IMR-90 (cell line): ENCODE measurements around the gene NUP205. TPM values are rescaled to one million over a fixed set of nuclear protein-coding genes. Genes with fewer than 3 reads are reported as not detected.

Experiments used
- ATAC-seq: fragments of 200-7000 bp; cut with Tn5 transposase; 2 replicates; pipeline ENCODE4 v1.9.1; 2020; ENCODE audit warnings: low read depth, mild to moderate bottlenecking, moderate library complexity
- BruUV-seq: library from RNA; stranded (reverse); fragments of 400-500 nt; replicated peaks from 2 replicates; lab custom pipeline; 2021; lab: Mats Ljungman, UMichigan
- CTCF ChIA-PET: fragments of 300-600 bp; formaldehyde crosslinking; extraction: SDS; loops from one replicate; lab custom pipeline; 2021; ENCODE audit warnings: antibody characterized with exemption; lab: Yijun Ruan, JAX
- POLR2A ChIA-PET: fragments of 300-600 bp; sonication (Branson Sonifier 250); formaldehyde crosslinking; loops from one replicate; lab custom pipeline; 2022; ENCODE audit warnings: antibody characterized with exemption; ENCODE audit not compliant: unreplicated experiment; lab: Charles Lee
- DNase-seq: peaks from one replicate; pipeline ENCODE4 v3.0.0; 2013
- H2AFZ ChIP-seq: replicated peaks from 2 replicates; pipeline ENCODE3; 2013; ENCODE audit warnings: low read length, mild to moderate bottlenecking; ENCODE audit not compliant: poor library complexity
- H2AK5ac ChIP-seq: 2 replicates; pipeline ENCODE4 v1.6.1; 2013; ENCODE audit warnings: low read depth, low read length, inconsistent platforms
- H2AK9ac ChIP-seq: replicated peaks from 2 replicates; pipeline ENCODE3; 2013; ENCODE audit warnings: mild to moderate bottlenecking, low read depth, low read length, moderate library complexity; ENCODE audit not compliant: poor library complexity
- H2BK120ac ChIP-seq: 2 replicates; pipeline ENCODE4 v1.6.1; 2013; ENCODE audit warnings: low read depth, low read length, inconsistent platforms
- H2BK15ac ChIP-seq: 3 replicates; pipeline ENCODE4 v1.6.1; 2013; ENCODE audit warnings: low read depth, low read length, inconsistent platforms
- H2BK20ac ChIP-seq: 2 replicates; pipeline ENCODE4 v1.6.1; 2013; ENCODE audit warnings: low read depth, mild to moderate bottlenecking, inconsistent platforms, low read length, moderate library complexity
- H2BK5ac ChIP-seq: 2 replicates; pipeline ENCODE4 v1.6.1; 2013; ENCODE audit warnings: mild to moderate bottlenecking, low read depth, low read length, inconsistent platforms; ENCODE audit not compliant: poor library complexity, severe bottlenecking
- H3K14ac ChIP-seq: replicated peaks from 2 replicates; pipeline ENCODE4 v1.6.1; 2013; ENCODE audit warnings: low read depth, low read length, inconsistent platforms
- H3K18ac ChIP-seq: 2 replicates; pipeline ENCODE4 v1.6.1; 2013; ENCODE audit warnings: low read depth, low read length, control low read depth
- H3K23ac ChIP-seq: 2 replicates; pipeline ENCODE4 v1.6.1; 2013; ENCODE audit warnings: low read depth, low read length, inconsistent platforms
- H3K27ac ChIP-seq: 2 replicates; pipeline ENCODE4 v1.5.1; 2013; ENCODE audit warnings: mild to moderate bottlenecking, control low read depth, low read length; ENCODE audit not compliant: insufficient read depth
- H3K27me3 ChIP-seq: 2 replicates; pipeline ENCODE4 v1.6.1; 2013; ENCODE audit warnings: low read length; ENCODE audit not compliant: control insufficient read depth, insufficient read depth
- H3K36me3 ChIP-seq: 2 replicates; pipeline ENCODE4 v1.6.1; 2013; ENCODE audit warnings: low read length, mixed read lengths; ENCODE audit not compliant: control insufficient read depth, insufficient read depth
- H3K4ac ChIP-seq: 2 replicates; pipeline ENCODE4 v1.6.1; 2013; ENCODE audit warnings: low read depth, low read length, inconsistent platforms
- H3K4me1 ChIP-seq: 2 replicates; pipeline ENCODE4 v1.6.1; 2013; ENCODE audit warnings: low read length, mixed read lengths; ENCODE audit not compliant: control insufficient read depth, insufficient read depth
- H3K4me2 ChIP-seq: 2 replicates; pipeline ENCODE4 v1.6.1; 2013; ENCODE audit warnings: low read depth, mild to moderate bottlenecking, control low read depth, low read length, moderate library complexity
- H3K4me3 ChIP-seq: 2 replicates; pipeline ENCODE4 v1.5.1; 2013; ENCODE audit warnings: low read depth, mild to moderate bottlenecking, control low read depth, low read length, moderate library complexity; ENCODE audit not compliant: insufficient read depth
- H3K56ac ChIP-seq: 2 replicates; pipeline ENCODE4 v1.6.1; 2013; ENCODE audit warnings: low read length, inconsistent platforms; ENCODE audit not compliant: insufficient read depth; ENCODE audit errors: extremely low read depth
- H3K79me1 ChIP-seq, 2 experiments: 2 replicates each; pipeline ENCODE4 v1.6.1; 2013; ENCODE audit warnings: low read length in 2 of 2, inconsistent platforms in 1 of 2, low read depth in 1 of 2
- H3K9ac ChIP-seq: 2 replicates; pipeline ENCODE4 v1.6.1; 2013; ENCODE audit warnings: low read depth, low read length, control low read depth
- H3K9me1 ChIP-seq: 2 replicates; pipeline ENCODE4 v1.6.1; 2013; ENCODE audit warnings: low read length, inconsistent platforms; ENCODE audit not compliant: insufficient read depth
- H3K9me3 ChIP-seq: 2 replicates; pipeline ENCODE4 v1.6.1; 2013; ENCODE audit warnings: low read length; ENCODE audit not compliant: control insufficient read depth, insufficient read depth
- H4K20me1 ChIP-seq: 2 replicates; pipeline ENCODE4 v1.6.1; 2013; ENCODE audit warnings: low read length, inconsistent platforms; ENCODE audit not compliant: insufficient read depth
- H4K5ac ChIP-seq: 2 replicates; pipeline ENCODE4 v1.6.1; 2013; ENCODE audit warnings: mild to moderate bottlenecking, low read depth, low read length, control low read depth
- H4K8ac ChIP-seq, 2 experiments: 2 replicates each; pipeline ENCODE4 v1.6.1; 2013; ENCODE audit warnings: low read depth in 2 of 2, low read length in 2 of 2, control low read depth in 1 of 2, inconsistent platforms in 1 of 2
- H4K91ac ChIP-seq: 2 replicates; pipeline ENCODE4 v1.6.1; 2013; ENCODE audit warnings: low read depth, low read length, inconsistent platforms; ENCODE audit not compliant: insufficient read depth
- CTCF ChIP-seq: conservative IDR thresholded peaks from 2 replicates; pipeline ENCODE4 v1.5.1; 2012; ENCODE audit warnings: mild to moderate bottlenecking, low read depth, low read length, improper control_type of control experiment
- ELK1 ChIP-seq: fragments of 150-350 bp; IDR thresholded peaks from 2 replicates; pipeline ENCODE4 v1.6.1; 2016; ENCODE audit warnings: low read depth, mild to moderate bottlenecking, low read length, moderate library complexity, borderline replicate concordance
- MAZ ChIP-seq: IDR thresholded peaks from 2 replicates; pipeline ENCODE4 v1.6.1; 2012; ENCODE audit warnings: low read depth, mild to moderate bottlenecking, low read length, improper control_type of control experiment, moderate library complexity, borderline replicate concordance
- POLR2A ChIP-seq: IDR thresholded peaks from 2 replicates; pipeline ENCODE4 v1.6.1; 2012; ENCODE audit warnings: mild to moderate bottlenecking, low read depth, low read length
- RAD21 ChIP-seq: IDR thresholded peaks from 2 replicates; pipeline ENCODE4 v1.6.1; 2012; ENCODE audit warnings: low read length, improper control_type of control experiment
- WGBS, 2 experiments: methylation state at CpG; one replicate each; pipeline versions ENCODE4 v1.1.5 to v1.1.7; 2013; ENCODE audit warnings: missing lambda C conversion rate in 2 of 2; ENCODE audit not compliant: insufficient read length in 1 of 2; ENCODE audit errors: extremely low coverage in 2 of 2; 5-methylcytosine and 5-hydroxymethylcytosine counted together
- dilution Hi-C: fragments of 300-500 bp; cut with HindIII; formaldehyde crosslinking; loops from one replicate; pipeline ENCODE4 v1.14.3; 2018; ENCODE audit warnings: low sequenced_read_pairs; ENCODE audit not compliant: unreplicated experiment
- in situ Hi-C: fragments of 300-500 bp; cut with MboI; formaldehyde crosslinking; loops from 3 replicates; pipeline ENCODE4 v1.14.3; 2019; ENCODE audit warnings: low sequenced_read_pairs, inconsistent platforms, mixed read lengths
- intact Hi-C: fragments of 100-400 bp; cut with micrococcal nuclease; formaldehyde crosslinking; loops from 2 replicates; pipeline ENCODE4 v1.10.0; 2022
- polyA plus RNA-seq, 3 experiments: library from polyadenylated mRNA; depleted of rRNA; stranded (reverse); fragments of >200 nt; gene quantifications; 2 replicates each; pipeline ENCODE4 v1.2.3, GENCODE V29; 2012; ENCODE audit warnings: low replicate concordance in 1 of 3
- total RNA-seq: library from RNA; depleted of rRNA; stranded (reverse); fragments of >200 nt; gene quantifications from 2 replicates; pipeline ENCODE4 v1.2.3, GENCODE V29; 2012

Gene NUP205
- total and polyA plus RNA-seq, 2 of the 4 experiments (the other 2 are of a cell fraction), result 29.5 to 84.6 TPM

GRCh38 chr7:135560631-135561030, 2.9 kb downstream of the NUP205 start:
- Histone ChIP-seq H2AK5ac (no peak overlapping the region), H2BK120ac (no peak overlapping the region), H3K23ac (no peak overlapping the region), H4K91ac (no peak overlapping the region), H3K27me3 (no peaks in the 10 kb centered on the region), H2BK20ac (no peak overlapping the region), H3K9ac (no peak overlapping the region), H3K4ac (no peak overlapping the region), H4K8ac (no peak overlapping the region), H3K14ac (no peak overlapping the region), H4K5ac (no peak overlapping the region), H4K20me1 (no peaks in the 10 kb centered on the region; the same call in 1 of the 2 replicates), H3K56ac (no peak overlapping the region), H2AK9ac (no peak overlapping the region), H3K9me3 (no peaks in the 10 kb centered on the region), H2BK15ac (no peak overlapping the region), H3K18ac (no peak overlapping the region), H2AFZ (no peak overlapping the region), H3K4me1 (no peaks in the 10 kb centered on the region), H3K4me2 (no peak overlapping the region), H3K27ac (no peak overlapping the region), H3K79me1 (peaks cover 9 to 43% of the 10 kb centered on the region in 2 experiments), H3K4me3 (no peak overlapping the region), H3K36me3 (no peaks in the 10 kb centered on the region), H2BK5ac (no peak overlapping the region), H3K9me1 (no peaks in the 10 kb centered on the region)
- CTCF ChIA-PET, result no interaction called here
- DNase-seq (no peak), ATAC-seq (no peak)
- TF ChIP-seq MAZ (no peak), POLR2A (no peak), ELK1 (no peak), CTCF (no peak), RAD21 (no peak)
- BruUV-seq, result no TSS peak
- intact Hi-C loops, result no loop called here
- in situ Hi-C loops, result loop anchor here (25.0 kb wide), 1 partner anchor 873 kb away; no protein-coding TSS in a partner anchor
- dilution Hi-C loops, result no loop called here
- POLR2A ChIA-PET, result no interaction called here
- no CpG with 5 or more reads among the region's 1 CpG for WGBS, 2 experiments
